IPS-NIHi7 (cell line): ENCODE data around the gene CCSER1.

Source experiments
- DNase-seq: peaks from one replicate; pipeline ENCODE4 v3.0.0; 2012; ENCODE audit warnings: mixed read lengths; ENCODE audit errors: extremely low spot score

Gene CCSER1

GRCh38 chr4:90127223-90127705 lies at the start of gene CCSER1:
CCSER1 (plus strand) TSS chr4:90127394.
- DNase-seq, result peak; percentile 29

GRCh38 chr4:90078440-90078839 lies 48.8 kb upstream of the CCSER1 start:
- no peak for DNase-seq

DNA sequence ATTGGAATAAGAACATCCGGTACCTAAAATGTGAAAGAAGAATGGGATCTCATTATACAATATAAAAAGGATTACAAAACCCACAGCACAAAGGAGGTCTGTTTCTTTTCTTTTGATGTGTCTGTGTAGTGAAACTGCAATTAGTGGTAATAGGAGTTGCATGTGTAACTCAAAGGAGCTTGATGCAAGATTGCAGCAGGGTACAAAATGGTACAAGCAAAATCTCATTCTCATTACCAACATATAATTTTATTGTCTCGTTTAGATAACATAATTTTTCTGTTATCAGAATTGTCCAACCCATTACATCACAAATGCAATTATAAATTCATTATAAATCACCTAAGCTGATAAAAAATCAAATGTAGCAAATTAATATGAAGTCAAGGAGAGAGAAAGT lies 47.1 kb upstream of the CCSER1 start:
- DNase-seq, result no peak

DNA sequence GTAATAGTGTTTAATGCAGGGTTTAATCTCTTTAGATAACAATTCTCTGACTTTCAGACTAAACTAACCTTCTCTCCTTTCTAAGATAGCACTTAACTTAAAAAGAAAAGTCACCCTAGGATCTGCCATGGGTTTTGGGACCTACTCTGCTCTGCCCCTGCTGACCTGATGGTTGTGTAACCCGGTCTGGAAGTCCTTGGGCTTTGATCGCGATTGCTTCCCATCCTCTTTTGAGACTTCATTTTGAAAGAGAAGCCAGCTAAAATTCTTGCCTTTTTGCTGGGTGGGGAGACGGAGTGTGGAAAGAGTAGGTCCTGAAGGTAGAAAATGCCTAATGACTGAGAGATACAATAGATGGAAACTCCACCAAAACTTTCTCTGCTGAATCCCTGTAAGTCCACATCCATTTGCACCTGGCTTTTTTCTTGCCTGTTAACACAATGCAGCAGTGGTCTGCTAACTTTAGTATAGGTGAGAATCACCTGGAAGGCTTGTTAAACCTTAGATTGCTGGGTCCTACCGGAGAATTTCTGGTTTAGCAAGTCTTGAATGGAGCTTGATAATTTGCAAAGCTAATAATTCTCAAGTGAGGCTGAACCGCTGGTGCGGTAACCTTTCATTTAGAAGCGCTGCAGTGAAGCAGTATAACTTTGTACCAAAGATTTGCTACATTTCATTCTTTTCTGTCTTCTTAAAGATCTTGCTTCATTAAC lies 45.6 kb upstream of the CCSER1 start:
- DNase-seq, result no peak

DNA sequence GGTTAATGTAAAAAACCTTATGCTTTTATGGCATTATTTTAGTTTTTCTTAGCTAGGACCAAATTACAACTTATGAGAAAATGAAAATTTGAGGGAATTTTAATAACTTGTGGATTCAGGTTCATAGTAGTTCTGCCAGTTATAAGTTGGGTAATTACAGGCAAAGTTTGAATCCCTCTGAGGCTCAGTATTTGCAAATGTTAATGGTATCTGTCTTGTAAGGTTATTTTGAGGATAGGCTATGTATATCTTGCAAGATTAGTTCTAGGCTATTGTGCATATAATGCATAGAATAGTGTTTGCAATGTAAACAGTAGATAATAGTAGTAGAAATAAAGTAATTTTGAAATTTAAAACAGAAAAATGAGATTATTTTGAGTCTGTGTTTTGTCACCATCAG lies 44.7 kb upstream of the CCSER1 start:
- no peak for DNase-seq

- no peak for DNase-seq
These were observed 42.8 kb upstream of the CCSER1 start for GRCh38 chr4:90084277-90084966.

DNA sequence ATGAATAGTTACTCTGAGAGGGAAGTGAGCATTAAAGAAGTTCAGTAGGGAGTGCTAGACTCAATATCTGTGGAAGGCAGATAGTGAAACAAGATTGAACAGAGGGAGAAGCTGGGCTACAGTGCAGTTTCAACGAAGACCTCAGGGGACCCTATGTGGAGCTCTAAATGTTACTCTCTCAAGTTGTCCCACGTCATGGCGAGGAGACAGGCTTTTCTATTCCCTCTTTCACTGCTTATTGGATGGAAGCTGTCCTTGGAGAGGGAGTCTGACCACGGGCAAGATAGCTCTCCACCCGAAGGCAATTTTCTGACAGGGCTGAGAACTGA lies 42.3 kb upstream of the CCSER1 start:
- DNase-seq, result no peak

DNA sequence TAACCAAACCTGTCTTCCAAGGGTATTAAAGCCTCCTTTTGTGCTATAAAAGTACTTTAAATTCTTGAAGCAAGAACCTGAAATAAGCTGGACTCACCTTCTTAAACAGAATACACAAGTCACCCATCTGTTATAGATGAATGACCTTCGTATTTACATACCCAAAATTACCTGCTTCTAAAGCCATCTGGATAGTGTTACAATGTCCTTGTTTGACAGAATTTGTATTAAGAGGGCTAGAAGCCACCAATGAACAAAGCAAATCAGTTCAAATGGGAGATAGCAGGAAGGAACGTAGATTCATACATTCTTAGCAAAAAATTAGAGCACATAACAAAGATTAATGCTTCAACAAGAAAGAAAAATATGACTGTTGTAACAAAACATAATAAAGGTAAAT lies 33.7 kb upstream of the CCSER1 start:
- DNase-seq, result no peak

DNA sequence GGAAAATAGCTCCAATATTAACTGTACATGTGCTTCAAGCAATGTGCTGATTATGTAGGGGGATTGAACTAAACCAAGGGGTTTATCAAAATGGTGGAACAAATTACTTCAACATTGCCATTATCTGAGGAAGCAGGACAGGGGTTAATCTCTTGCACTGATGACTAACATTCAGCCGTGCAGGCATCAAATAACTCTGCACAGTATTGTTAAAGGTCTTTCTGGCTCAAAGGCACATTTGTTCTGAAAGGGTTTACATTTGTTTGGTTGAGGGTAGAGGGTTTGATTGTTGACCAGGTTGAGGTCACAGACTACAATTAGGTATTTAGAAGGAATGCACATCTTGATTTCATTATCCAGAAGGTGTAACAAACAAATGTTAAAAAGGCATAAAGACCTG lies 32.2 kb upstream of the CCSER1 start:
- no peak for DNase-seq

DNA sequence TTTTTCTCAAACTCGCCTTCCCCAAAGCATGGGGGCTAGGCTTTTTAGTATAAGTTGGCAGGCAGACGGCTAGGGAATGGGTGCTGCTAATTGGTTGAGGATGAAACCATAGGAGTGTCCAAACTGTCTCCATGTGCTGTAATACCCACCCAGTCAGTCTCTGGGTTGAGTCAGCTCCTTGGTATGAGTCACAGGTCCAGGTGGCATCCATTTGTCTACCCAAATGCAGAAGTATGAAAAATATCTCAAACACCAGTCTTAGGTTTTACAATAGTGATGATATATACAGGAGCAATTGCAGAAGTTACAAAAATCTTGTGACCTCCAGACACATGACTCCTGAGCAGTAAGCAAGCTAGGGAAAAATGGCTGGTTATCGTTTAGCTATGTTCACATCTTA lies 27.4 kb upstream of the CCSER1 start:
- no peak for DNase-seq

DNA sequence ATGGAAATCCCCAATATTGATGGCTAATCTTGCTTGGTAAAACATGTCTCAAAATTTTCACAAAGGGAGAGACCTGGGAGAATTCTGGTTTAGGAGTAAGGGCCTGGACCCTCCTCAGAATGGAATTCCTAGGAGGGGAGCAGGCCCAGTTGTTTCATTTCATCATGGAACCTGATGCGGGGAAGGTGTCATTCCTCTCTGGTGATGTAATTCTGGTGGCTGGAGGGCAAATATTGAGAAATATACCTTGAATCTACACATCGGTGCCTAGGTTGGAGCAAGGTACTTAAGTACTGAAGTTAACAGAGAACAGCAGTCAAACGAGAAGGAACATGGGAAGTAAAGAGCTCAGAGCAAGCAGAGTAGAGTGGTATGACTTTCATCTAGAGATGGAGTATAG lies 23.2 kb upstream of the CCSER1 start:
- DNase-seq, result no peak

- no peak for DNase-seq
These were observed 21.9 kb upstream of the CCSER1 start for GRCh38 chr4:90105274-90105673.

GRCh38 chr4:90112715-90113114 lies 14.5 kb upstream of the CCSER1 start:
- no peak for DNase-seq

GRCh38 chr4:90113881-90114457 lies 13.2 kb upstream of the CCSER1 start:
- no peak for DNase-seq

GRCh38 chr4:90118527-90119195 lies 8.5 kb upstream of the CCSER1 start:
- DNase-seq, result no peak

DNA sequence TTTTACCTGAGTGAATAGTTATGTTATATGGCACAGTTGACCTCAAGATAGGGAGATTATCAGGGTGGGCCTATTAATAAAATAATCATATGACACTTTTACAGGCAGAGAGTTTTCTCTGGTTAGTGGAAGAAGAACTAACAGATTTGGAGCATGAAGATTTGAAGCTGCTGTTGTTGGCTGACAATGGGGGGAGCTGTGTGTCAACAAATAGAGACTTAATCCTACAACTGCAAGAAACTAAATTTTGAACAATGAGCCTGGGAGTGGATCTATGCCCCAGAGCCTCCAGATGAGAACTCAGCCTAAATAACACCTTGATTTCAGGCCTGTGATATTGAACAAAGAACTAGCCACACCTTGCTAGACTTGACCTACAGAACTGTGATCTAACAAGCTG lies 7.2 kb upstream of the CCSER1 start:
- peak; percentile 16 for DNase-seq

DNA sequence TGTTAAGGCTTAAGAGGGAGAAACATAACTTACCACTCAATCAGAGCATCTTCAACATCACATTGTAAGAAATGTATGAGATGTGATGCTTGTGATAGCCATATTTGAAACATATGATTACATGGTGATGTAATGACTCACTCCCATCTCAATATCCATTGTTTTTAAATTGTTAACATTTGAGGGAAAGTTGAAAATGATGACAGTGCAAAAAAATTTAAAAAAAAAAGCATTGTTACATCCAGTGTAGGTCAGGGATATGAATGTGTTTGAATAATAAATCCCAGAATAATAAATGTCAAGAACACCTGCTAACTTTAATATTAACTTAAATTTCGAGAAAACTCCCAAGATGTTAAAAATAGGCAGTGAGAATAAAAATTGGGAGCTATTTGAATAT lies 6.4 kb upstream of the CCSER1 start:
- DNase-seq, result no peak

GRCh38 chr4:90121676-90122354 lies 5.4 kb upstream of the CCSER1 start:
- DNase-seq, result no peak

GRCh38 chr4:90122355-90122748 lies 4.8 kb upstream of the CCSER1 start:
- DNase-seq, result no peak

GRCh38 chr4:90124276-90124675 lies 2.9 kb upstream of the CCSER1 start:
- no peak for DNase-seq

DNA sequence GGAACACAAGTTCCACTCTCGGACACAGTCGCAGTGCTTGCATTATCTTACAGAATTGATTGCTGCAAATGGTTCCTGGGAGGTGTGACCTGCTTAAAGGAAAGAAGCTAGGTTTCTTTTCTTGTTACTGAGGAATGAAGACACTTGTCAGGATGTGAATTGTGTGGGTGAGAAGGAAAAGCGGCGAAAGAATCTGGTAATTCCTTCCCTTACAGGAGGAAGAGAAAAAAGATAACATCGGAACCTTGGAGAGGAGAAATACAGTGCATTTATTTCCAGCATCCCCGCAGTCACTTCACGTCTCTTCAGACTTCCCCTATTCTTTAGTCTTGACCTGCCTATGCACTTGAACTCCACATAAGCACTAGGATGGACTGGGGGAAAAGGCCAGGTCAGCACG lies 389 bp upstream of the CCSER1 start:
- no peak for DNase-seq

DNA sequence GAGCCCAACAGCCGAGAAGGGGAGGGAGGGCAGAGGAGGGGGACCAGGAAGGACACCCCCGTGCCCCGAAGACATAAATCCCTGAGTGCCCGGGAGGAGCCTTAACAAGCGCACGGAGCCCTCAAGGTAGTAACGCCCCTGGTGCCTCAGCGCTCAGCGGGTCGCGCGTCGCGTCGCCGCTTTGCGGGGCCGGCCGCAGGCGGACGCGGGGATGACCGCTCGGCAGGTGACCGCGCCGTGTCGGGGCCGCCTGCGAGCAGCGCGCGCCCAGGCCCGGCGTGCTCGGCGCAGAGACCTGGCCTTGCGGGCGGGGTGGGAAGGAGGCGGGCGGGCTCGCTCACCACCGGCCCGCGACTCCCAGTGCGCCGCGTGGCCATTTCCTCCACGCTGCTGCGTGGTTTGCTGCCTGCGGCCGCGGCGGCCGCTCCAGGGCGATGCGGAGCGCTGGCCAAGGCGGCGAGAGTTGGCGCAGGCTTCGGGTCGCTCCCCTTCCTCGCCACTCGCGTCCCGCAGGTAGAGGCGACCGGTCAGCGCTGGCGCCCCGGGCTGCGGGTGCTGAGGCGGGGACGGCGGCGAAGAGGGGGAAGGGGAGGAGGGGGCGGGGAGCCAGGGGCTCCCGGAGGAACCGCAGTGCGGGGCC lies 632 bp downstream of the CCSER1 start:
- peak; percentile 25 for DNase-seq
